PFSK-1 (cell line): ENCODE measurements around the gene BAMBI. TPM values are rescaled to one million over a fixed set of nuclear protein-coding genes. Genes with fewer than 3 reads are reported as not detected.

Experiments used
- FOXP2 ChIP-seq: optimal IDR thresholded peaks from 2 replicates; pipeline ENCODE3; 2011; ENCODE audit warnings: borderline replicate concordance, control low read depth, inconsistent platforms; ENCODE audit not compliant: insufficient read depth; ENCODE audit errors: extremely low read length, extremely low read depth
- POLR2AphosphoS5 ChIP-seq: IDR thresholded peaks from 2 replicates; pipeline ENCODE4 v1.6.1; 2012; ENCODE audit warnings: low read depth, mild to moderate bottlenecking, control low read depth, low read length, moderate library complexity
- REST ChIP-seq, 2 experiments: IDR thresholded peaks; 2 replicates each; pipeline versions ENCODE4 v1.6.1 to v1.8.0; 2011 to 2012; ENCODE audit warnings: low read depth in 2 of 2, low read length in 2 of 2, control low read depth in 1 of 2, inconsistent platforms in 1 of 2, mild to moderate bottlenecking in 1 of 2, moderate library complexity in 1 of 2; ENCODE audit not compliant: insufficient read depth in 1 of 2
- SIN3A ChIP-seq: IDR thresholded peaks from 2 replicates; pipeline ENCODE4 v1.6.1; 2012; ENCODE audit warnings: mild to moderate bottlenecking, low read length, moderate library complexity, borderline replicate concordance; ENCODE audit not compliant: insufficient read depth
- TAF1 ChIP-seq: IDR thresholded peaks from 2 replicates; pipeline ENCODE4 v1.6.1; 2012; ENCODE audit warnings: low read length, control low read depth, borderline replicate concordance; ENCODE audit not compliant: insufficient read depth
- polyA plus RNA-seq: library from polyadenylated mRNA; unstranded; fragments of >200 nt; gene quantifications from one replicate; pipeline ENCODE4 v1.2.1, GENCODE V29; 2012; ENCODE audit warnings: low read depth, missing spikeins; ENCODE audit not compliant: insufficient read length

BAMBI gene
- polyA plus RNA-seq: 17.7 TPM

DNA sequence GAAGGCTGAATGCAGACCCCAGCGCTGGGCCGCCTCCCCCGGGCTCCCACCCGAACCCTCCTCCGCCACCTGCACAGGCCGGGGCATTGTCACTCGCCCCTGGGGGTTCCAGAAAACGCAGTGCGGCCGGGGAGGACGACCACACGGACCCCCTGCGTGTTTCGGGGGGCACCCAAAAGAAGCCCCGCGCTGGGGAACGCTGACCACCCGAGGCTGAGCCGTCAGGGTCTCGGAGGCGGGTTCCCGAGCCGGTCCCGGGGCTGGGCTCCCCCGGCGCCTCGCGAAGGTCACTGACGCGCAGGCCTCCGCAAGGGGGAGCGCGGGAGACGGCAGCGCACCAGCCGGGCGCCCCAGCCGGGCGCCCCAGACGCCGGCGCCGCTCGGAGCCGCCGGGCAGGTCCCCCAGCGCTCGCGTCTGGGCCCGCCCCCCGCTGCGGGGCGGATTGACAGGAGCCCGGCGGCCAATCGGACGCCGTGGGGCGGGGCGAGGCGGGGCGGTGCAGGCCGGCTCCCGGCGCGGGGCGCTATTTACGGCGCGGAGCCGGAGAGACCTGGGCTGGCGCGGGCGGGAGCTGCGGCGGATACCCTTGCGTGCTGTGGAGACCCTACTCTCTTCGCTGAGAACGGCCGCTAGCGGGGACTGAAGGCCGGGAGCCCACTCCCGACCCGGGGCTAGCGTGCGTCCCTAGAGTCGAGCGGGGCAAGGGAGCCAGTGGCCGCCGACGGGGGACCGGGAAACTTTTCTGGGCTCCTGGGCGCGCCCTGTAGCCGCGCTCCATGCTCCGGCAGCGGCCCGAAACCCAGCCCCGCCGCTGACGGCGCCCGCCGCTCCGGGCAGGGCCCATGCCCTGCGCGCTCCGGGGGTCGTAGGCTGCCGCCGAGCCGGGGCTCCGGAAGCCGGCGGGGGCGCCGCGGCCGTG lies at the start of gene BAMBI:
Gene BAMBI (plus strand): TSS at position 554 of the 920 bp plus-strand sequence. CDS start 377 bp downstream, outside the sequence.
- TF ChIP-seq SIN3A (no peak), POLR2AphosphoS5 (peak; percentile 71), TAF1 (peak; percentile 82; the same call in 1 of the 2 replicates), REST (IDR thresholded peaks at IDR 0.05; ENCODE audit: insufficient read depth in 1 of 2, low read depth in 2 of 2, low read length in 2 of 2) (peak in 1 of 2 experiments; percentile 54; a peak in 1 of 4 replicates), FOXP2 (peak; percentile 49)

- no peak for TF ChIP-seq SIN3A
- no peak for TF ChIP-seq TAF1
- no peak for TF ChIP-seq FOXP2
- TF ChIP-seq POLR2AphosphoS5: no peak
- TF ChIP-seq REST (IDR thresholded peaks at IDR 0.05; ENCODE audit: insufficient read depth in 1 of 2, low read depth in 2 of 2, low read length in 2 of 2): no peak
Measured at GRCh38 chr10:28628184-28628893, 49.0 kb upstream of the BAMBI start.

GRCh38 chr10:28631896-28632583 lies 45.3 kb upstream of the BAMBI start:
- TF ChIP-seq POLR2AphosphoS5 (no peak), TAF1 (no peak), FOXP2 (no peak), REST (IDR thresholded peaks at IDR 0.05; ENCODE audit: insufficient read depth in 1 of 2, low read depth in 2 of 2, low read length in 2 of 2) (no peak), SIN3A (no peak)

GRCh38 chr10:28632584-28632945 lies 44.8 kb upstream of the BAMBI start:
- no peak for TF ChIP-seq POLR2AphosphoS5
- no peak for TF ChIP-seq FOXP2
- no peak for TF ChIP-seq REST (IDR thresholded peaks at IDR 0.05; ENCODE audit: insufficient read depth in 1 of 2, low read depth in 2 of 2, low read length in 2 of 2)
- TF ChIP-seq TAF1: no peak
- no peak for TF ChIP-seq SIN3A
